ENCODE measurements around the gene NMNAT3.

NMNAT3 gene

DNA sequence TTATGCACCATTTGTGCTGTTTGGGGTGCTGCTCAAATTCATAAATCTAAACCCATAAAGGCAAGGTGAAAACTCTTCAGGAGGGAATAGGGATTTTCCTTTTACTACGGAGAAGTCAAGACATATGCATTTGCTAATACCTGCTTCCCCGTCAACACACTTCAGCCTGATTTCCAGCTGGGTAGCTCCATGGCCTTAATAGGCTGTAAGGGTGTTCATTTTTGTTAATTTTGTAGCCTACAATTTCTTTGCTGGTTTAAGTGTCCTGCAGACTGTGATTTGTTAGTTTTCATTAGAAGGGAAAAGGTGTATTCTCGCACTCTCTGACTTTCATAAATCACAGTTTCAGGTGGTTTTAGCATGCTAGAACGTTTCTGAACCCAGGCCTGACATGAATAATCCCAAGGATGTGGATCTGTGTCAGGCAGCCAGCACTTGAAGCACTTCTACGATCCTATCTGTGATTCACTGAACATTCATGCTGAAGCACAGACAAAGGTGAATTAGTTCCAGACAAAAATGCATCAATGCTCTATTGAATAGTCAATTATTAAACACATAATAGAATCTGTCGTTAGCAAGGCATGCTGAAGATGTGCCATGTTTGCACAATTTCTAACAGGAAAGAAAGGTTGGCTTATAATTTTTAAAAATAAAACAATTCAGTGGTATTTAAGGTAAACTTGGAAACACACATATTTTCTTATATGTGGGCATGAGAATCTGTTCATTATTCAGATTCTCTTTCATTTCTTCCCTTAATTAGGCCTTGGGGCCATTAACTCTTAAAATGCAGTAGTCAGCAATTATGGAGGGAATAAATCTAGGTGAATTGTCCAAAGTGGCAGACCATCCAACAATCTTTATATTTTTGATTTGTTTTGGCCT is 17.9 kb upstream of the NMNAT3 start:
- H3F3A ChIP-seq (ENCODE audit: control insufficient read depth, insufficient read depth) = no peaks in the 10 kb centered on the region
- H3K36me3 ChIP-seq (ENCODE audit: control insufficient read depth, low read length) = no peaks in the 10 kb centered on the region
- H3K9me3 ChIP-seq (ENCODE audit: control insufficient read depth, insufficient read depth, low read length) = no peaks in the 10 kb centered on the region
- H3K27ac ChIP-seq (ENCODE audit: low read depth, low read length) = no peak overlapping the region
- no peaks in the 10 kb centered on the region for H3K79me2 ChIP-seq (ENCODE audit: control insufficient read depth, low read length)
- H4K20me1 ChIP-seq (ENCODE audit: control insufficient read depth, insufficient read depth, low read depth, low read length) = no peaks in the 10 kb centered on the region
- H3K4me1 ChIP-seq (ENCODE audit: control insufficient read depth, low read length) = no peaks in the 10 kb centered on the region
- H3K4me3 ChIP-seq (ENCODE audit: low read length) = no peak overlapping the region
- TF ChIP-seq EZH2phosphoT487 (IDR thresholded peaks at IDR 0.05; ENCODE audit: borderline replicate concordance, low read length) = no peak
- no peak for TF ChIP-seq CTCF (IDR thresholded peaks at IDR 0.05; ENCODE audit: low read depth, low read length, poor library complexity, severe bottlenecking)
- no peaks in the 10 kb centered on the region for H3K27me3 ChIP-seq (ENCODE audit: control insufficient read depth, low read length)
- H3K9me2 ChIP-seq (replicated peaks; ENCODE audit: control insufficient read depth, low read length) = no peaks in the 10 kb centered on the region
- no peak overlapping the region for H3K4me2 ChIP-seq (ENCODE audit: low read length)

- Histone ChIP-seq H3K4me1 (ENCODE audit: control insufficient read depth, low read length) (no peaks in the 10 kb centered on the region), H3K9me2 (replicated peaks; ENCODE audit: control insufficient read depth, low read length) (no peaks in the 10 kb centered on the region), H3K27ac (ENCODE audit: low read depth, low read length) (no peak overlapping the region), H3K4me2 (ENCODE audit: low read length) (no peak overlapping the region), H3K9me3 (ENCODE audit: control insufficient read depth, insufficient read depth, low read length) (no peaks in the 10 kb centered on the region), H4K20me1 (ENCODE audit: control insufficient read depth, insufficient read depth, low read depth, low read length) (no peaks in the 10 kb centered on the region), H3K27me3 (ENCODE audit: control insufficient read depth, low read length) (no peaks in the 10 kb centered on the region), H3K79me2 (ENCODE audit: control insufficient read depth, low read length) (no peaks in the 10 kb centered on the region), H3K4me3 (ENCODE audit: low read length) (no peak overlapping the region), H3K36me3 (ENCODE audit: control insufficient read depth, low read length) (no peaks in the 10 kb centered on the region), H3F3A (ENCODE audit: control insufficient read depth, insufficient read depth) (no peaks in the 10 kb centered on the region)
- TF ChIP-seq CTCF (IDR thresholded peaks at IDR 0.05; ENCODE audit: low read depth, low read length, poor library complexity, severe bottlenecking) (no peak), EZH2phosphoT487 (IDR thresholded peaks at IDR 0.05; ENCODE audit: borderline replicate concordance, low read length) (no peak)
These were observed 17.2 kb upstream of the NMNAT3 start for GRCh38 chr3:139695007-139695406.

GRCh38 chr3:139694542-139694941 is 16.8 kb upstream of the NMNAT3 start:
- no peak for TF ChIP-seq CTCF (IDR thresholded peaks at IDR 0.05; ENCODE audit: low read depth, low read length, poor library complexity, severe bottlenecking)
- Histone ChIP-seq H3K9me3 (ENCODE audit: control insufficient read depth, insufficient read depth, low read length) (no peaks in the 10 kb centered on the region), H3K4me3 (ENCODE audit: low read length) (no peak overlapping the region), H3K36me3 (ENCODE audit: control insufficient read depth, low read length) (no peaks in the 10 kb centered on the region), H3F3A (ENCODE audit: control insufficient read depth, insufficient read depth) (no peaks in the 10 kb centered on the region), H3K79me2 (ENCODE audit: control insufficient read depth, low read length) (no peaks in the 10 kb centered on the region), H3K4me1 (ENCODE audit: control insufficient read depth, low read length) (no peaks in the 10 kb centered on the region), H3K4me2 (ENCODE audit: low read length) (no peak overlapping the region), H4K20me1 (ENCODE audit: control insufficient read depth, insufficient read depth, low read depth, low read length) (no peaks in the 10 kb centered on the region), H3K9me2 (replicated peaks; ENCODE audit: control insufficient read depth, low read length) (no peaks in the 10 kb centered on the region), H3K27me3 (ENCODE audit: control insufficient read depth, low read length) (no peaks in the 10 kb centered on the region), H3K27ac (ENCODE audit: low read depth, low read length) (no peak overlapping the region)
